H1 (cell line): ENCODE results near the gene RUSF1. TPM values are rescaled to one million over a fixed set of nuclear protein-coding genes. Genes with fewer than 3 reads are reported as not detected.
A peak's percentile ranks its signal among the peaks of the same experiment; 100 is the strongest.

Experiments
- CTCF ChIA-PET: fragments of 300-600 bp; sonication (Branson Sonifier 250); formaldehyde crosslinking; loops from one replicate; lab custom pipeline; 2021; ENCODE audit not compliant: partially characterized antibody; lab: Charles Lee
- POLR2A ChIA-PET: fragments of 300-600 bp; sonication (Branson Sonifier 250); formaldehyde crosslinking; loops from one replicate; lab custom pipeline; 2021; ENCODE audit warnings: inconsistent platforms; ENCODE audit not compliant: partially characterized antibody; lab: Charles Lee
- DNase-seq, 2 experiments: peaks; one replicate each; pipeline versions ENCODE4 v3.0.0 to v3.0.0-alpha.2; 2010 to 2022; ENCODE audit warnings: low spot score in 2 of 2, low read depth in 1 of 2, mixed read lengths in 1 of 2
- FAIRE-seq: peaks from 2 replicates; lab custom pipeline; 2011; peaks lifted over from hg19 to GRCh38; lab: Jason Lieb, UNC
- H2AFZ ChIP-seq: 2 replicates; pipeline ENCODE4 v1.8.1; 2012; ENCODE audit warnings: low read length, inconsistent platforms
- H2AK5ac ChIP-seq: 2 replicates; pipeline ENCODE4 v1.6.1; 2013; ENCODE audit warnings: low read depth, low read length
- H2BK120ac ChIP-seq: replicated peaks from 2 replicates; pipeline ENCODE3; 2013; ENCODE audit warnings: low read depth, low read length, inconsistent platforms
- H2BK12ac ChIP-seq: 2 replicates; pipeline ENCODE4 v1.6.1; 2013; ENCODE audit warnings: low read depth, low read length
- H2BK15ac ChIP-seq: 2 replicates; pipeline ENCODE4 v1.6.1; 2013; ENCODE audit warnings: low read length
- H2BK20ac ChIP-seq: 2 replicates; pipeline ENCODE4 v1.6.1; 2013; ENCODE audit warnings: low read length
- H2BK5ac ChIP-seq: 2 replicates; pipeline ENCODE4 v1.6.1; 2013; ENCODE audit warnings: low read depth, low read length
- H3K14ac ChIP-seq: 2 replicates; pipeline ENCODE4 v1.6.1; 2013; ENCODE audit warnings: inconsistent platforms; ENCODE audit not compliant: insufficient read length
- H3K18ac ChIP-seq: 2 replicates; pipeline ENCODE4 v1.6.1; 2013; ENCODE audit warnings: low read length; ENCODE audit errors: extremely low read depth
- H3K23ac ChIP-seq: 2 replicates; pipeline ENCODE4 v1.6.1; 2013; ENCODE audit warnings: inconsistent platforms; ENCODE audit not compliant: insufficient read length
- H3K23me2 ChIP-seq: 2 replicates; pipeline ENCODE4 v1.6.1; 2013; ENCODE audit warnings: low read depth, low read length
- H3K27ac ChIP-seq: 2 replicates; pipeline ENCODE4 v1.6.1; 2011; ENCODE audit warnings: low read depth, low read length, inconsistent platforms
- H3K27me3 ChIP-seq, 4 experiments: replicated peaks in 1 of 4; 1 replicate in 1 of 4; 2 replicates in 3 of 4; pipeline versions ENCODE4 v1.6.1 to v1.8.1; 2011 to 2013; ENCODE audit warnings: low read length in 3 of 4, mild to moderate bottlenecking in 3 of 4, inconsistent platforms in 2 of 4, mixed read lengths in 2 of 4, moderate library complexity in 1 of 4; ENCODE audit not compliant: control insufficient read depth in 3 of 4, insufficient read depth in 3 of 4; ENCODE audit errors: extremely low read depth in 1 of 4
- H3K36me3 ChIP-seq, 4 experiments: 2 replicates each; pipeline versions ENCODE4 v1.6.1 to v1.8.1; 2011 to 2013; ENCODE audit warnings: mild to moderate bottlenecking in 4 of 4, low read length in 3 of 4, moderate library complexity in 2 of 4, control low read depth in 1 of 4, inconsistent platforms in 1 of 4; ENCODE audit not compliant: insufficient read depth in 4 of 4, control insufficient read depth in 2 of 4
- H3K4ac ChIP-seq: replicated peaks from 2 replicates; pipeline ENCODE3; 2013; ENCODE audit warnings: low read length, low read depth, mixed read lengths, inconsistent platforms; ENCODE audit not compliant: insufficient read length
- H3K4me1 ChIP-seq, 4 experiments: replicated peaks in 1 of 4; 1 replicate in 1 of 4; 2 replicates in 3 of 4; pipeline versions ENCODE4 v1.6.1 to v1.8.1; 2011 to 2013; ENCODE audit warnings: low read length in 3 of 4, inconsistent platforms in 2 of 4, mixed read lengths in 1 of 4; ENCODE audit not compliant: insufficient read depth in 4 of 4, control insufficient read depth in 3 of 4
- H3K4me2 ChIP-seq, 2 experiments: 2 replicates each; pipeline versions ENCODE4 v1.6.1 to v1.8.1; 2011 to 2013; ENCODE audit warnings: low read depth in 2 of 2, low read length in 2 of 2, control low read depth in 1 of 2, inconsistent platforms in 1 of 2, mild to moderate bottlenecking in 1 of 2; ENCODE audit not compliant: insufficient read depth in 1 of 2
- H3K4me3 ChIP-seq, 4 experiments: fragments of 200-600, 300-600 bp in 1 of 4; sonication (generic), shearing (Covaris generic), sonication (Bioruptor Twin) in 1 of 4; 2 replicates each; pipeline versions ENCODE4 v1.5.1 to v1.8.1; 2011 to 2016; ENCODE audit warnings: low read length in 4 of 4, low read depth in 3 of 4, control low read depth in 2 of 4, inconsistent platforms in 2 of 4, mild to moderate bottlenecking in 2 of 4, mixed read lengths in 1 of 4, moderate library complexity in 1 of 4; ENCODE audit not compliant: insufficient read depth in 2 of 4; ENCODE audit errors: extremely low read depth in 1 of 4
- H3K56ac ChIP-seq: replicated peaks from 2 replicates; pipeline ENCODE3; 2013; ENCODE audit warnings: low read depth, mild to moderate bottlenecking, mixed read lengths, low read length, inconsistent platforms; ENCODE audit not compliant: insufficient read length
- H3K79me1 ChIP-seq: 2 replicates; pipeline ENCODE4 v1.6.1; 2013; ENCODE audit warnings: low read depth, low read length, control low read depth
- H3K79me2 ChIP-seq, 2 experiments: 2 replicates each; pipeline versions ENCODE4 v1.6.1 to v1.8.1; 2012 to 2013; ENCODE audit warnings: low read length in 2 of 2, mild to moderate bottlenecking in 2 of 2, inconsistent platforms in 1 of 2; ENCODE audit not compliant: insufficient read depth in 2 of 2, control insufficient read depth in 1 of 2
- H3K9ac ChIP-seq, 4 experiments: replicated peaks in 1 of 4; 1 replicate in 1 of 4; 2 replicates in 3 of 4; pipeline versions ENCODE4 v1.6.1 to v1.8.1; 2011 to 2013; ENCODE audit warnings: low read depth in 3 of 4, low read length in 3 of 4, control low read depth in 2 of 4, mild to moderate bottlenecking in 2 of 4, moderate library complexity in 2 of 4, inconsistent platforms in 1 of 4; ENCODE audit errors: extremely low read depth in 1 of 4
- H3K9me3 ChIP-seq, 2 experiments: 2 replicates each; pipeline versions ENCODE4 v1.6.1 to v1.8.1; 2012 to 2013; ENCODE audit warnings: mild to moderate bottlenecking in 2 of 2, moderate library complexity in 2 of 2, control low read depth in 1 of 2, inconsistent platforms in 1 of 2, low read depth in 1 of 2, low read length in 1 of 2, mixed read lengths in 1 of 2; ENCODE audit not compliant: insufficient read depth in 2 of 2
- H4K20me1 ChIP-seq, 2 experiments: replicated peaks in 1 of 2; 2 replicates each; pipeline versions ENCODE3 to v1.8.1; 2011 to 2013; ENCODE audit warnings: inconsistent platforms in 2 of 2, low read length in 2 of 2, mild to moderate bottlenecking in 1 of 2; ENCODE audit not compliant: insufficient read depth in 2 of 2, control insufficient read depth in 1 of 2
- H4K5ac ChIP-seq: 2 replicates; pipeline ENCODE4 v1.6.1; 2013; ENCODE audit warnings: low read length, low read depth, mixed read lengths, inconsistent platforms; ENCODE audit not compliant: insufficient read length
- H4K8ac ChIP-seq: 2 replicates; pipeline ENCODE4 v1.8.0; 2013; ENCODE audit warnings: mild to moderate bottlenecking, moderate library complexity, low read length, inconsistent platforms; ENCODE audit not compliant: insufficient read depth; ENCODE audit errors: extremely low read depth
- H4K91ac ChIP-seq: replicated peaks from 2 replicates; pipeline ENCODE3; 2013; ENCODE audit warnings: low read length, mixed read lengths, inconsistent platforms; ENCODE audit not compliant: insufficient read length
- ASH2L ChIP-seq: fragments of 200-600, 300-600 bp; sonication (generic); IDR thresholded peaks from one replicate; pipeline ENCODE4 v1.7.1; 2017; ENCODE audit warnings: low read length
- KDM5A ChIP-seq: fragments of 200-600 bp; IDR thresholded peaks from 2 replicates; pipeline ENCODE4 v1.7.1; 2012; ENCODE audit warnings: mild to moderate bottlenecking, low read length, inconsistent platforms, mixed read lengths
- USF2 ChIP-seq: IDR thresholded peaks from 2 replicates; pipeline ENCODE4 v1.6.1; 2011; ENCODE audit warnings: low read length, improper control_type of control experiment
- WGBS, 2 experiments: shearing (Covaris generic) in 1 of 2; methylation state at CpG; one replicate each; pipeline versions ENCODE4 v1.1.6 to v1.1.7; 2013 to 2015; ENCODE audit warnings: low lambda C conversion rate in 2 of 2, mixed read lengths in 2 of 2, inconsistent platforms in 1 of 2, low coverage in 1 of 2, missing lambda C conversion rate in 1 of 2; ENCODE audit not compliant: insufficient replicate concordance in 2 of 2, insufficient coverage in 1 of 2, insufficient read length in 1 of 2; ENCODE audit errors: extremely low coverage in 1 of 2, missing lambda C conversion rate in 1 of 2; 5-methylcytosine and 5-hydroxymethylcytosine counted together
- polyA plus RNA-seq, 7 experiments: library from polyadenylated mRNA; depleted of rRNA in 3 of 7; stranded (reverse) in 5 of 7; unstranded in 2 of 7; fragments of >200 nt in 5 of 7; fragments of 200-250 nt in 2 of 7; gene quantifications; 1 replicate in 5 of 7; 2 replicates in 1 of 7; 4 replicates in 1 of 7; pipeline versions ENCODE4 v1.2.1 to v1.2.3, GENCODE V29; 2011 to 2013; ENCODE audit warnings: missing spikeins in 2 of 7, mixed read lengths in 2 of 7
- total RNA-seq: library from RNA; stranded (reverse); fragmentation: NEBNext Ultra II Directional; extraction: Animal tissue kit (Norgen Biotek cat#: 25700); gene quantifications from 2 replicates; pipeline ENCODE4 v1.2.1, GENCODE V29; 2021

RUSF1 gene
- total and polyA plus RNA-seq, 2 of the 8 experiments (the other 6 are each of a cell fraction or from before 2014, with no cell fraction given), result 22.5 to 33.7 TPM

GRCh38 chr16:31489298-31489564, 19.0 kb downstream of the RUSF1 start:
- H3K4me1 ChIP-seq, result peaks cover 0 to 8% (median 5%) of the 10 kb centered on the region in 4 experiments; a peak in 5 of 7 replicates
- H3K23ac ChIP-seq, result no peak overlapping the region
- TF ChIP-seq ASH2L (no peak), KDM5A (no peak), USF2 (no peak)
- TF ChIP-seq, all 59 proteins: peak for 0
- Histone ChIP-seq H3K4ac (no peak overlapping the region), H3K18ac (no peak overlapping the region), H3K27me3 (peaks cover 14 to 54% (median 41%) of the 10 kb centered on the region in 4 experiments), H3K27ac (no peak overlapping the region), H3K79me2 (no peaks in the 10 kb centered on the region), H3K9ac (no peak overlapping the region; a peak in 1 of 7 replicates), H3K14ac (no peak overlapping the region), H2BK20ac (no peak overlapping the region), H3K36me3 (peaks cover 0 to 6% (median 0%) of the 10 kb centered on the region in 4 experiments; a peak in 2 of 8 replicates), H3K4me2 (peak overlapping the region; percentile 86 to 95; a peak in 2 of 4 replicates), H4K8ac (no peak overlapping the region), H3K79me1 (no peaks in the 10 kb centered on the region), H3K56ac (no peak overlapping the region), H2BK15ac (no peak overlapping the region), H3K23me2 (peaks cover 15% of the 10 kb centered on the region), H3K9me3 (no peaks in the 10 kb centered on the region), H4K91ac (no peak overlapping the region), H2BK5ac (no peak overlapping the region), H2BK120ac (no peak overlapping the region), H3K4me3 (no peak overlapping the region), H4K5ac (no peak overlapping the region), H2AK5ac (no peak overlapping the region), H2BK12ac (no peak overlapping the region), H4K20me1 (peaks cover 0 to 18% of the 10 kb centered on the region in 2 experiments), H2AFZ (no peak overlapping the region)
- 87% methylated on average over 7 of the region's 7 CpGs; no CpG with 5 or more reads in 1 of the 2 experiments for WGBS, 2 experiments
- no peak for DNase-seq
- FAIRE-seq, result no peak
- POLR2A ChIA-PET, result interaction anchor here (0.6 to 7.9 kb wide), 10 partner anchors 11 to 307 kb away, joined by 3 to 69 read pairs (median 9); partner anchors contain the start of genes ARMC5 and RUSF1
- CTCF ChIA-PET, result interaction anchor here (1.4 to 2.6 kb wide), 6 partner anchors 8 to 222 kb away, joined by 3 to 11 read pairs (median 6); no protein-coding TSS in a partner anchor
